Activated CD4-positive, alpha-beta T cell treated with anti-CD3 and anti-CD28 coated beads for 36 hours (primary cell): Measurements from ENCODE around the gene BUB3. TPM values are rescaled to one million over a fixed set of nuclear protein-coding genes. Genes with fewer than 3 reads are reported as not detected.
"Not testable (repeated sequence)": the region's sequence is repeated elsewhere in the genome, so short reads cannot be mapped to it uniquely, and the experiment has no call there.

Source experiments
- ATAC-seq: fragments of 200-7000 bp; cut with Tn5 transposase; one replicate; pipeline ENCODE4 v1.10.0; 2021; ENCODE audit warnings: mild to moderate bottlenecking, moderate library complexity
- CTCF ChIA-PET: fragments of 350-600 bp; sonication (Branson Sonifier 250); formaldehyde crosslinking; loops from one replicate; lab custom pipeline; 2021; ENCODE audit warnings: antibody characterized with exemption; lab: Charles Lee
- POLR2A ChIA-PET: fragments of 350-600 bp; sonication (Branson Sonifier 250); formaldehyde crosslinking; loops from one replicate; lab custom pipeline; 2021; ENCODE audit warnings: antibody characterized with exemption, inconsistent platforms; lab: Charles Lee
- DNase-seq: peaks from one replicate; pipeline ENCODE4 v3.0.0-alpha.2; 2020
- H3K27ac Mint-ChIP-seq: one replicate; pipeline ENCODE4 v1.8.0; 2021; ENCODE audit warnings: mixed read lengths
- H3K27me3 Mint-ChIP-seq: one replicate; pipeline ENCODE4 v1.8.0; 2021; ENCODE audit warnings: mixed read lengths
- H3K36me3 Mint-ChIP-seq: one replicate; pipeline ENCODE4 v1.8.0; 2021; ENCODE audit warnings: low read depth, mixed read lengths
- H3K4me1 Mint-ChIP-seq: one replicate; pipeline ENCODE4 v1.8.0; 2021; ENCODE audit warnings: mixed read lengths
- H3K4me3 Mint-ChIP-seq: one replicate; pipeline ENCODE4 v1.8.0; 2021; ENCODE audit warnings: mild to moderate bottlenecking, moderate library complexity, mixed read lengths
- H3K9me3 Mint-ChIP-seq: one replicate; pipeline ENCODE4 v1.8.0; 2021; ENCODE audit warnings: low read depth, mixed read lengths
- intact Hi-C, 2 experiments: fragments of 100-400 bp; cut with DNase I in 1 of 2; cut with micrococcal nuclease in 1 of 2; formaldehyde crosslinking; loops; one replicate each; pipeline versions ENCODE4 v1.14.2 to v1.15.1; 2022 to 2024; cut with DNase I, micrococcal nuclease
- total RNA-seq, 2 experiments: library from RNA; stranded (reverse); gene quantifications; one replicate each; pipeline ENCODE4 v1.2.3, GENCODE V29; 2021

The BUB3 gene
- total RNA-seq, 2 experiments from 2014 or later = 230 to 242 TPM

GRCh38 chr10:123154711-123155505, 706 bp downstream of the BUB3 start:
- intact Hi-C loops = loop anchor here (1.0 to 10.0 kb wide), 17 partner anchors 132 to 1762 kb away; partner anchors contain the start of genes C10orf88 (in 2 of the 2), FAM24B (in 2 of the 2), IKZF5 (in 2 of the 2) and ATE1 (in 1 of the 2)
- Mint-ChIP-seq H3K4me1 (peaks cover 77% of the 10 kb centered on the region), H3K27me3 (peaks cover 8% of the 10 kb centered on the region), H3K4me3 (peak overlapping the region; percentile 100), H3K9me3 (peaks cover 4% of the 10 kb centered on the region), H3K27ac (peak overlapping the region; percentile 100), H3K36me3 (peaks cover 50% of the 10 kb centered on the region)
- CTCF ChIA-PET = interaction anchor here (0.6 to 1.4 kb wide), 5 partner anchors 9 to 144 kb away, joined by 3 to 11 read pairs (median 4); no protein-coding TSS in a partner anchor
- peak; percentile 21 for ATAC-seq
- peak; percentile 70 for DNase-seq
- POLR2A ChIA-PET = interaction anchor here (1.2 kb wide), 1 partner anchor 10 kb away, joined by 4 read pairs; no protein-coding TSS in a partner anchor

GRCh38 chr10:123156078-123156477, 1.9 kb downstream of the BUB3 start:
- intact Hi-C loops = loop anchor here in 1 of 2 experiments (10.0 kb wide), 4 partner anchors 1181 to 1639 kb away; partner anchors contain the start of genes ATE1, EEF1AKMT2 and NSMCE4A
- H3K9me3 Mint-ChIP-seq = peaks cover 4% of the 10 kb centered on the region
- H3K36me3 Mint-ChIP-seq = peaks cover 60% of the 10 kb centered on the region
- CTCF ChIA-PET = interaction anchor here (0.7 to 1.2 kb wide), 4 partner anchors 22 to 402 kb away, joined by 3 read pairs; no protein-coding TSS in a partner anchor
- peak overlapping the region; percentile 91 for H3K27ac Mint-ChIP-seq
- H3K4me1 Mint-ChIP-seq = peaks cover 79% of the 10 kb centered on the region
- ATAC-seq (no peak), DNase-seq (no peak)
- POLR2A ChIA-PET = no interaction called here
- peak overlapping the region; percentile 100 for H3K4me3 Mint-ChIP-seq
- H3K27me3 Mint-ChIP-seq = peaks cover 2% of the 10 kb centered on the region

GRCh38 chr10:123157210-123157609, 3.0 kb downstream of the BUB3 start:
- peaks cover 78% of the 10 kb centered on the region for H3K4me1 Mint-ChIP-seq
- H3K9me3 Mint-ChIP-seq = peaks cover 4% of the 10 kb centered on the region
- ATAC-seq (no peak), DNase-seq (no peak)
- no peaks in the 10 kb centered on the region for H3K27me3 Mint-ChIP-seq
- H3K27ac Mint-ChIP-seq = peak overlapping the region; percentile 35
- intact Hi-C loops = loop anchor here in 1 of 2 experiments (10.0 kb wide), 4 partner anchors 1182 to 1638 kb away; partner anchors contain the start of genes ATE1, EEF1AKMT2 and NSMCE4A
- ChIA-PET POLR2A (no interaction called here), CTCF (interaction anchor here (0.6 to 0.9 kb wide), 3 partner anchors 85 to 391 kb away, joined by 3 to 4 read pairs (median 3); partner anchors contain the start of gene IKZF5)
- H3K36me3 Mint-ChIP-seq = peaks cover 69% of the 10 kb centered on the region
- peak overlapping the region; percentile 100 for H3K4me3 Mint-ChIP-seq

- Mint-ChIP-seq H3K4me3 (peak overlapping the region; percentile 32), H3K27ac (peak overlapping the region; percentile 22), H3K36me3 (peaks cover 80% of the 10 kb centered on the region), H3K9me3 (peaks cover 4% of the 10 kb centered on the region), H3K27me3 (no peaks in the 10 kb centered on the region), H3K4me1 (peaks cover 70% of the 10 kb centered on the region)
- ChIA-PET CTCF (no interaction called here), POLR2A (interaction anchor here (0.7 kb wide), 1 partner anchor 10 kb away, joined by 3 read pairs; no protein-coding TSS in a partner anchor)
- DNase-seq (no peak), ATAC-seq (no peak)
- intact Hi-C loops = loop anchor here in 1 of 2 experiments (10.0 kb wide), 4 partner anchors 1184 to 1636 kb away; partner anchors contain the start of genes ATE1, EEF1AKMT2 and NSMCE4A
Measured at GRCh38 chr10:123158682-123159081, 4.5 kb downstream of the BUB3 start.

- H3K27ac Mint-ChIP-seq = peak overlapping the region; percentile 59
- DNase-seq = peak; percentile 33
- CTCF ChIA-PET = interaction anchor here (0.7 kb wide), 1 partner anchor 596 kb away, joined by 3 read pairs; no protein-coding TSS in a partner anchor
Measured at GRCh38 chr10:123160311-123160980, 6.2 kb downstream of the BUB3 start.

GRCh38 chr10:123164319-123164718, 10.1 kb downstream of the BUB3 start:
- Mint-ChIP-seq H3K27me3 (no peaks in the 10 kb centered on the region), H3K27ac (no peak overlapping the region), H3K4me1 (peaks cover 36% of the 10 kb centered on the region), H3K9me3 (no peaks in the 10 kb centered on the region), H3K4me3 (no peak overlapping the region), H3K36me3 (peaks cover 78% of the 10 kb centered on the region)
- DNase-seq (no peak), ATAC-seq (no peak)
- intact Hi-C loops = no loop called here
- ChIA-PET CTCF (interaction anchor here (1.3 kb wide), 1 partner anchor 8 kb away, joined by 3 read pairs; no protein-coding TSS in a partner anchor), POLR2A (no interaction called here)

More at GRCh38 chr10:123160311-123160980, 6.2 kb downstream of the BUB3 start:
- Mint-ChIP-seq H3K27me3 (no peaks in the 10 kb centered on the region), H3K36me3 (peaks cover 84% of the 10 kb centered on the region), H3K9me3 (peaks cover 4% of the 10 kb centered on the region), H3K4me3 (peak overlapping the region; percentile 29), H3K4me1 (peaks cover 69% of the 10 kb centered on the region)
- intact Hi-C loops = no loop called here
- ATAC-seq = peak; percentile 74
- POLR2A ChIA-PET = no interaction called here

- no peak for ATAC-seq
- Mint-ChIP-seq H3K27ac (no peak overlapping the region), H3K4me1 (peaks cover 24% of the 10 kb centered on the region), H3K27me3 (no peaks in the 10 kb centered on the region), H3K36me3 (peaks cover 77% of the 10 kb centered on the region), H3K9me3 (no peaks in the 10 kb centered on the region), H3K4me3 (no peak overlapping the region)
- no peak for DNase-seq
- ChIA-PET CTCF (no interaction called here), POLR2A (no interaction called here)
- intact Hi-C loops = no loop called here
Measured at GRCh38 chr10:123165445-123166072, 11.4 kb downstream of the BUB3 start.

GRCh38 chr10:123166618-123167017, 12.4 kb downstream of the BUB3 start:
- CTCF ChIA-PET = no interaction called here
- no peaks in the 10 kb centered on the region for H3K9me3 Mint-ChIP-seq
- no peaks in the 10 kb centered on the region for H3K27me3 Mint-ChIP-seq
- H3K4me1 Mint-ChIP-seq = peaks cover 16% of the 10 kb centered on the region
- ATAC-seq = no peak
- POLR2A ChIA-PET = no interaction called here
- no peak for DNase-seq
- no peak overlapping the region for H3K4me3 Mint-ChIP-seq
- intact Hi-C loops = no loop called here
- H3K36me3 Mint-ChIP-seq = peaks cover 77% of the 10 kb centered on the region
- no peak overlapping the region for H3K27ac Mint-ChIP-seq

GRCh38 chr10:123170961-123171360, 16.8 kb downstream of the BUB3 start:
- ChIA-PET CTCF (no interaction called here), POLR2A (no interaction called here)
- ATAC-seq (no peak), DNase-seq (no peak)
- Mint-ChIP-seq H3K27me3 (no peaks in the 10 kb centered on the region), H3K27ac (no peak overlapping the region), H3K4me3 (no peak overlapping the region), H3K36me3 (peaks cover 70% of the 10 kb centered on the region), H3K4me1 (peaks cover 4% of the 10 kb centered on the region), H3K9me3 (no peaks in the 10 kb centered on the region)
- intact Hi-C loops = no loop called here

GRCh38 chr10:123171616-123172015, 17.4 kb downstream of the BUB3 start:
- H3K9me3 Mint-ChIP-seq, DNase-seq, POLR2A ChIA-PET, CTCF ChIA-PET, H3K27ac Mint-ChIP-seq, intact Hi-C loops, H3K4me3 Mint-ChIP-seq, H3K27me3 Mint-ChIP-seq, H3K4me1 Mint-ChIP-seq, ATAC-seq: not testable (repeated sequence)
- peaks cover 70% of the 10 kb centered on the region for H3K36me3 Mint-ChIP-seq
